Panc1 (cell line): Measurements from ENCODE around the gene INVS. TPM values are rescaled to one million over a fixed set of nuclear protein-coding genes. Genes with fewer than 3 reads are reported as not detected.

ENCODE experiments used
- ATAC-seq: fragments of 200-7000 bp; cut with Tn5 transposase; 2 replicates; pipeline ENCODE4 v1.9.1; 2020; ENCODE audit warnings: mild to moderate bottlenecking, moderate library complexity
- BruUV-seq: library from RNA; stranded (reverse); fragments of 400-500 nt; replicated peaks from 2 replicates; lab custom pipeline; 2021; lab: Mats Ljungman, UMichigan
- CTCF ChIA-PET: fragments of 300-600 bp; sonication (Branson Sonifier 250); formaldehyde crosslinking; loops from one replicate; lab custom pipeline; 2022; ENCODE audit warnings: antibody characterized with exemption; lab: Charles Lee
- POLR2A ChIA-PET: fragments of 300-600 bp; sonication (Branson Sonifier 250); formaldehyde crosslinking; loops from one replicate; lab custom pipeline; 2022; ENCODE audit warnings: antibody characterized with exemption; lab: Charles Lee
- DNase-seq: peaks from one replicate; pipeline ENCODE4 v3.0.0-alpha.2; 2010; ENCODE audit warnings: low read depth, low spot score
- H3K27ac ChIP-seq: 2 replicates; pipeline ENCODE4 v1.5.1; 2011; ENCODE audit warnings: mild to moderate bottlenecking, low read length, inconsistent platforms
- H3K27me3 ChIP-seq: fragments of 200-500 bp; sonication (Bioruptor generic); 2 replicates; pipeline ENCODE4 v1.6.0; 2014; ENCODE audit warnings: low read length, inconsistent platforms; ENCODE audit not compliant: control insufficient read depth, insufficient read depth
- H3K36me3 ChIP-seq: fragments of 200-500 bp; sonication (Bioruptor generic); 2 replicates; pipeline ENCODE4 v1.5.1; 2014; ENCODE audit warnings: inconsistent platforms, mild to moderate bottlenecking, low read length, moderate library complexity; ENCODE audit not compliant: control insufficient read depth, insufficient read depth
- H3K4me1 ChIP-seq: 2 replicates; pipeline ENCODE4 v1.5.1; 2011; ENCODE audit warnings: inconsistent platforms, mild to moderate bottlenecking, low read length, moderate library complexity; ENCODE audit not compliant: control insufficient read depth, insufficient read depth
- H3K4me3 ChIP-seq, 2 experiments: 2 replicates each; pipeline ENCODE4 v1.5.1; 2011 to 2012; ENCODE audit warnings: low read depth in 2 of 2, low read length in 2 of 2, mild to moderate bottlenecking in 2 of 2, inconsistent platforms in 1 of 2, moderate library complexity in 1 of 2
- H3K9me3 ChIP-seq: fragments of 200-500 bp; sonication (Bioruptor generic); 2 replicates; pipeline ENCODE4 v1.5.1; 2014; ENCODE audit warnings: low read depth, mild to moderate bottlenecking, inconsistent platforms, low read length, moderate library complexity; ENCODE audit not compliant: control insufficient read depth, insufficient read depth
- POLR2AphosphoS5 ChIP-seq: IDR thresholded peaks from 2 replicates; pipeline ENCODE4 v1.6.1; 2012; ENCODE audit warnings: mild to moderate bottlenecking, low read depth, low read length, moderate library complexity
- SIN3A ChIP-seq: IDR thresholded peaks from 2 replicates; pipeline ENCODE4 v1.6.1; 2012; ENCODE audit warnings: low read depth, mild to moderate bottlenecking, low read length, moderate library complexity, borderline replicate concordance; ENCODE audit not compliant: insufficient read depth
- TCF7L2 ChIP-seq: IDR thresholded peaks from 2 replicates; pipeline ENCODE4 v1.6.1; 2011; ENCODE audit warnings: mild to moderate bottlenecking, low read depth, low read length, inconsistent platforms
- in situ Hi-C: cut with HindIII; loops from 2 replicates; pipeline ENCODE4 v1.10.0; 2016; ENCODE audit warnings: low sequenced_read_pairs, low pct_unique_long_range_greater_than_20kb
- intact Hi-C: fragments of 100-400 bp; cut with micrococcal nuclease; formaldehyde crosslinking; loops from one replicate; pipeline ENCODE4 v1.10.0; 2022; ENCODE audit not compliant: unreplicated experiment
- total RNA-seq: library from RNA; stranded (reverse); gene quantifications from one replicate; pipeline ENCODE4 v1.2.1, GENCODE V29; 2021; ENCODE audit not compliant: unreplicated experiment
- TF ChIP-seq, protein P1 (sequence below): fragments of 450-650 bp; IDR thresholded peaks from 2 replicates; pipeline ENCODE4 v1.5.1; 2017; ENCODE audit warnings: mild to moderate bottlenecking
- TF ChIP-seq, protein P2 (sequence below), 2 experiments: IDR thresholded peaks; 2 replicates each; pipeline ENCODE4 v1.6.1; 2011 to 2012; ENCODE audit warnings: low read depth in 2 of 2, control low read depth in 1 of 2, low read length in 1 of 2, mild to moderate bottlenecking in 1 of 2, moderate library complexity in 1 of 2; ENCODE audit not compliant: insufficient read depth in 1 of 2

Gene INVS
- total RNA-seq, 1 experiment from 2014 or later = 8.2 TPM

DNA sequence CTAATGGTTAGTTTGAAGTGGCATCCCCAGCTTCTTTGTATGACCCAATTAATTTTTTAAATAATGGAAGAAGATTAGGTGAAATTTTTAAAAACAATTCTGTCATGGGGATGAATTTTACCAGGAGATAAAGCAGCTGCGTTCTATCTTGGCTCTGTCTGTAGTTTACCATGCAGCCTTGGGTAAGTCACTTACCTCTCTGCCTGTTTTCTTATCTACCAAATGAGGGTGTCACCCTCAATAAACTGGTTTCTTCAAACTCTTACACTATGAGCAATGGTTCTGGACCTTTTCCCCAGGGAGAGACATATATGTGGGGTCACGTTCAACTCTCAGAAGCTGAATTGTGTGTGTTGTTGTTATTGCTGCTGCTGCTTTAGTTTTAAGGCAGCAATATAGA, 182.0 kb downstream of the INVS start:
- no peak for TF ChIP-seq SIN3A
- TF ChIP-seq POLR2AphosphoS5 = no peak
- no peak for TF ChIP-seq TCF7L2
- TF ChIP-seq, protein P1, sequence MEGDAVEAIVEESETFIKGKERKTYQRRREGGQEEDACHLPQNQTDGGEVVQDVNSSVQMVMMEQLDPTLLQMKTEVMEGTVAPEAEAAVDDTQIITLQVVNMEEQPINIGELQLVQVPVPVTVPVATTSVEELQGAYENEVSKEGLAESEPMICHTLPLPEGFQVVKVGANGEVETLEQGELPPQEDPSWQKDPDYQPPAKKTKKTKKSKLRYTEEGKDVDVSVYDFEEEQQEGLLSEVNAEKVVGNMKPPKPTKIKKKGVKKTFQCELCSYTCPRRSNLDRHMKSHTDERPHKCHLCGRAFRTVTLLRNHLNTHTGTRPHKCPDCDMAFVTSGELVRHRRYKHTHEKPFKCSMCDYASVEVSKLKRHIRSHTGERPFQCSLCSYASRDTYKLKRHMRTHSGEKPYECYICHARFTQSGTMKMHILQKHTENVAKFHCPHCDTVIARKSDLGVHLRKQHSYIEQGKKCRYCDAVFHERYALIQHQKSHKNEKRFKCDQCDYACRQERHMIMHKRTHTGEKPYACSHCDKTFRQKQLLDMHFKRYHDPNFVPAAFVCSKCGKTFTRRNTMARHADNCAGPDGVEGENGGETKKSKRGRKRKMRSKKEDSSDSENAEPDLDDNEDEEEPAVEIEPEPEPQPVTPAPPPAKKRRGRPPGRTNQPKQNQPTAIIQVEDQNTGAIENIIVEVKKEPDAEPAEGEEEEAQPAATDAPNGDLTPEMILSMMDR = no peak
- TF ChIP-seq, protein P2, sequence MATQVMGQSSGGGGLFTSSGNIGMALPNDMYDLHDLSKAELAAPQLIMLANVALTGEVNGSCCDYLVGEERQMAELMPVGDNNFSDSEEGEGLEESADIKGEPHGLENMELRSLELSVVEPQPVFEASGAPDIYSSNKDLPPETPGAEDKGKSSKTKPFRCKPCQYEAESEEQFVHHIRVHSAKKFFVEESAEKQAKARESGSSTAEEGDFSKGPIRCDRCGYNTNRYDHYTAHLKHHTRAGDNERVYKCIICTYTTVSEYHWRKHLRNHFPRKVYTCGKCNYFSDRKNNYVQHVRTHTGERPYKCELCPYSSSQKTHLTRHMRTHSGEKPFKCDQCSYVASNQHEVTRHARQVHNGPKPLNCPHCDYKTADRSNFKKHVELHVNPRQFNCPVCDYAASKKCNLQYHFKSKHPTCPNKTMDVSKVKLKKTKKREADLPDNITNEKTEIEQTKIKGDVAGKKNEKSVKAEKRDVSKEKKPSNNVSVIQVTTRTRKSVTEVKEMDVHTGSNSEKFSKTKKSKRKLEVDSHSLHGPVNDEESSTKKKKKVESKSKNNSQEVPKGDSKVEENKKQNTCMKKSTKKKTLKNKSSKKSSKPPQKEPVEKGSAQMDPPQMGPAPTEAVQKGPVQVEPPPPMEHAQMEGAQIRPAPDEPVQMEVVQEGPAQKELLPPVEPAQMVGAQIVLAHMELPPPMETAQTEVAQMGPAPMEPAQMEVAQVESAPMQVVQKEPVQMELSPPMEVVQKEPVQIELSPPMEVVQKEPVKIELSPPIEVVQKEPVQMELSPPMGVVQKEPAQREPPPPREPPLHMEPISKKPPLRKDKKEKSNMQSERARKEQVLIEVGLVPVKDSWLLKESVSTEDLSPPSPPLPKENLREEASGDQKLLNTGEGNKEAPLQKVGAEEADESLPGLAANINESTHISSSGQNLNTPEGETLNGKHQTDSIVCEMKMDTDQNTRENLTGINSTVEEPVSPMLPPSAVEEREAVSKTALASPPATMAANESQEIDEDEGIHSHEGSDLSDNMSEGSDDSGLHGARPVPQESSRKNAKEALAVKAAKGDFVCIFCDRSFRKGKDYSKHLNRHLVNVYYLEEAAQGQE (IDR thresholded peaks at IDR 0.05; ENCODE audit: insufficient read depth in 1 of 2, low read depth in 2 of 2, low read length in 1 of 2) = no peak
- intact Hi-C loops = no loop called here
- in situ Hi-C loops = no loop called here
- CTCF ChIA-PET = no interaction called here
- Histone ChIP-seq H3K9me3 (no peaks in the 10 kb centered on the region), H3K4me1 (no peaks in the 10 kb centered on the region), H3K4me3 (no peak overlapping the region), H3K36me3 (no peaks in the 10 kb centered on the region), H3K27me3 (no peaks in the 10 kb centered on the region), H3K27ac (no peak overlapping the region)
- no TSS peak for BruUV-seq
- ATAC-seq = no peak
- no peak for DNase-seq
- POLR2A ChIA-PET = no interaction called here

DNA sequence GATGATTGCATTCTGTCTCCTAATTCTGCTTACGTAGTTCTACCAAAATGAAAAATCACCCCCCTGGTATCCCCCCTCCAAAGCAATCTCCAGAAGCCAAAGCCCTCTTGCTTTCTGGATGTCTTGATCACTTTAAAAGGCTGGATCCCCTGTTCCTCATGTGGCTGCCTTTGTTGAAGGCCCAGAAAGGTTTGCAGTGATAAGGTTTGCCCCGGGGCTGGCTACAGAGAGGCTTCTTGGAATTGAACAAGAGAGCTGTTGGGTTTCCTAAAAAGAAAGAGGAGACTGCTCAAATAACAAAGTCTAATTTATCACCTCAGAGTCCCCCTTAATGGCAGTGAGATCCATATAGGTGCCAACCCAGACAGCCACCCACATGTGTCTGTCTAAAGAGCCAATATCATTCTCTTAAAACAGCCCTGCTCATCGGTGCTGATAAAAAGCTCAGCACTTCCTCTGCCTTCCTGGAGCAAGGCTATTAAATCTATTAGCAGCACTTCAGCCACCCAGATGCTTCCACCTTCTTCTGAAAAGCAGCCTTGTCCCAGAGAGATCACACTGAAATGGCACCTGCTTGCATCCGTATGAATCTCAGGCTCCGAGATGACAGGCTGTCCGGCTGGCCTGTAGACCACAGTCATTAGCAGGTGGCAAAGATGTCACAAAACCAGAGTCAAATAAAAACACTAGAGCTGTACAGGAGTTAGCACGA, 182.8 kb downstream of the INVS start:
- H3K27ac ChIP-seq = no peak overlapping the region
- BruUV-seq = no TSS peak
- H3K4me1 ChIP-seq = no peaks in the 10 kb centered on the region
- DNase-seq (no peak), ATAC-seq (no peak)
- no peaks in the 10 kb centered on the region for H3K27me3 ChIP-seq
- ChIA-PET POLR2A (interaction anchor here (0.6 kb wide), 1 partner anchor 820 kb away, joined by 5 read pairs; no protein-coding TSS in a partner anchor), CTCF (no interaction called here)
- TF ChIP-seq TCF7L2 = no peak
- TF ChIP-seq, protein P2 (IDR thresholded peaks at IDR 0.05; ENCODE audit: insufficient read depth in 1 of 2, low read depth in 2 of 2, low read length in 1 of 2) = no peak
- TF ChIP-seq, protein P1 = no peak
- no peak for TF ChIP-seq POLR2AphosphoS5
- TF ChIP-seq SIN3A = no peak
- intact Hi-C loops = no loop called here
- no peaks in the 10 kb centered on the region for H3K36me3 ChIP-seq
- in situ Hi-C loops = no loop called here
- H3K4me3 ChIP-seq = no peak overlapping the region
- no peaks in the 10 kb centered on the region for H3K9me3 ChIP-seq
